ENCODE measurements around the gene EXOSC1. TPM values are rescaled to one million over a fixed set of nuclear protein-coding genes. Genes with fewer than 3 reads are reported as not detected.
A peak's percentile ranks its signal among the peaks of the same experiment; 100 is the strongest.

The EXOSC1 gene
- total RNA-seq, 1 donor from 2014 or later, result 14.5 TPM

GRCh38 chr10:97463363-97464132, 17.7 kb upstream of the EXOSC1 start:
- ATAC-seq (ENCODE audit: poor library complexity), result peak; percentile 70
- DNase-seq, result no peak
- intact Hi-C loops (cut with DNase I), result loop anchor here (2.0 to 10.0 kb wide), 2 partner anchors 89 to 151 kb away; no protein-coding TSS in a partner anchor

- intact Hi-C loops (cut with DNase I), result loop anchor here (2.0 to 10.0 kb wide), 2 partner anchors 90 to 152 kb away; no protein-coding TSS in a partner anchor
- DNase-seq, result no peak
- no peak for ATAC-seq (ENCODE audit: poor library complexity)
Measured at GRCh38 chr10:97462309-97462708, 16.5 kb upstream of the EXOSC1 start.

- intact Hi-C loops (cut with DNase I), result loop anchor here (10.0 kb wide), 1 partner anchor 155 kb away; no protein-coding TSS in a partner anchor
- DNase-seq, result no peak
- no peak for ATAC-seq (ENCODE audit: poor library complexity)
Measured at GRCh38 chr10:97459933-97460332, 14.1 kb upstream of the EXOSC1 start.

- intact Hi-C loops (cut with DNase I), result no loop called here
Measured at GRCh38 chr10:97459111-97459510, 13.3 kb upstream of the EXOSC1 start.

GRCh38 chr10:97456686-97457065, 10.9 kb upstream of the EXOSC1 start:
- DNase-seq (no peak), ATAC-seq (ENCODE audit: poor library complexity) (no peak)
- intact Hi-C loops (cut with DNase I), result no loop called here

More at GRCh38 chr10:97459111-97459510, 13.3 kb upstream of the EXOSC1 start:
- DNase-seq (no peak), ATAC-seq (ENCODE audit: poor library complexity) (no peak)

GRCh38 chr10:97456034-97456685, 10.4 kb upstream of the EXOSC1 start:
- no peak for DNase-seq
- no peak for ATAC-seq (ENCODE audit: poor library complexity)
- intact Hi-C loops (cut with DNase I), result no loop called here

GRCh38 chr10:97454330-97455036, 8.7 kb upstream of the EXOSC1 start:
- no peak for DNase-seq

GRCh38 chr10:97452352-97452751, 6.5 kb upstream of the EXOSC1 start:
- ATAC-seq (ENCODE audit: poor library complexity), result no peak
- intact Hi-C loops (cut with DNase I), result no loop called here
- DNase-seq, result no peak

More at GRCh38 chr10:97454330-97455036, 8.7 kb upstream of the EXOSC1 start:
- intact Hi-C loops (cut with DNase I), result no loop called here
- ATAC-seq (ENCODE audit: poor library complexity), result peak; percentile 72

- intact Hi-C loops (cut with DNase I), result no loop called here
- DNase-seq (no peak), ATAC-seq (ENCODE audit: poor library complexity) (no peak)
Measured at GRCh38 chr10:97451605-97452004, 5.8 kb upstream of the EXOSC1 start.

- intact Hi-C loops (cut with DNase I), result no loop called here
- ATAC-seq (ENCODE audit: poor library complexity) (no peak), DNase-seq (no peak)
Measured at GRCh38 chr10:97450828-97451227, 5.0 kb upstream of the EXOSC1 start.

- ATAC-seq (ENCODE audit: poor library complexity), result peak; percentile 1
- no peak for DNase-seq
- intact Hi-C loops (cut with DNase I), result no loop called here
Measured at GRCh38 chr10:97445357-97445721, 467 bp downstream of the EXOSC1 start.

- DNase-seq (no peak), ATAC-seq (ENCODE audit: poor library complexity) (no peak)
- intact Hi-C loops (cut with DNase I), result no loop called here
Measured at GRCh38 chr10:97444212-97444611, 1.6 kb downstream of the EXOSC1 start.

GRCh38 chr10:97442277-97442676, 3.5 kb downstream of the EXOSC1 start:
- ATAC-seq (ENCODE audit: poor library complexity) (no peak), DNase-seq (no peak)
- intact Hi-C loops (cut with DNase I), result no loop called here

GRCh38 chr10:97435211-97435610, 10.6 kb downstream of the EXOSC1 start:
- DNase-seq (no peak), ATAC-seq (ENCODE audit: poor library complexity) (no peak)
- intact Hi-C loops (cut with DNase I), result no loop called here

- intact Hi-C loops (cut with DNase I), result no loop called here
- no peak for DNase-seq
- ATAC-seq (ENCODE audit: poor library complexity), result no peak
Measured at GRCh38 chr10:97434557-97434956, 11.2 kb downstream of the EXOSC1 start.

- ATAC-seq (ENCODE audit: poor library complexity) (no peak), DNase-seq (no peak)
- intact Hi-C loops (cut with DNase I), result no loop called here
Measured at GRCh38 chr10:97434055-97434454, 11.8 kb downstream of the EXOSC1 start.

- intact Hi-C loops (cut with DNase I), result no loop called here
- DNase-seq (no peak), ATAC-seq (ENCODE audit: poor library complexity) (no peak)
Measured at GRCh38 chr10:97428572-97428981, 17.2 kb downstream of the EXOSC1 start.

- intact Hi-C loops (cut with DNase I), result no loop called here
- DNase-seq (no peak), ATAC-seq (ENCODE audit: poor library complexity) (peak; percentile 5)
Measured at GRCh38 chr10:97427571-97428179, 18.1 kb downstream of the EXOSC1 start.
